ENCODE results near the gene ST6GALNAC6.

DNA sequence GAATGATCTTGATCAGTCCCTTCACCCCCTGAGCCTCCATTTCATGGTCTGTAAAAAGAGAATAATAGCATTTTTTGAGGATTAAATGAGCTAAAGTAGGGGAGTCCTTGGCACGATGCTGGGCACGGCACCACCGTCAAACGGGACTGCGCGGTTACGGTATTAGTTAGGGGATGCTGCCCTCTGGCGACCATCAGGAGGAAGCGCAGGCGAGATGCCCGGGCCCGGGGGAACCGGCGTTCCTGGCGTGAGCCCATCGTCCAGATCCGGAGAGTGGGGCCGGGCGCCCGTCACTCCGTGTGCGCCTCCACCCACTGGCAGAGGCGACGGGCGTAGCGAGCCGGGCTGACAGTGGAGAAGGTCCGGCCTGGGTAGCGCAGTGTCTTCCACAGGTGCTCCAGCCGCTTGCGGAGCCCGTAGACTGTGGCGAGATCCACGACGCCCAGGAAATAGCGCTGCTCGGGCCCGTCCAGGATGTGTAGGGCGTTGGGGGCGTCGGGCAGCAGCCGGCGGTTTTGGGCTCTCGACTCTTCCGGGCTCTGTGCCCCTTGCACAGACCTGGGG is 22.2 kb upstream of the ST6GALNAC6 start:
- TF ChIP-seq CTCF (IDR thresholded peaks at IDR 0.05) (peak; percentile 89 to 99 (median 97)), POLR2A (IDR thresholded peaks at IDR 0.05) (no peak)

Measured in heart left ventricle (tissue), 13 donors.